H9 (cell line): ENCODE results near the gene SNRPB2. TPM values are rescaled to one million over a fixed set of nuclear protein-coding genes. Genes with fewer than 3 reads are reported as not detected.

Experiments
- DNase-seq: peaks from one replicate; pipeline ENCODE4 v3.0.0-alpha.2; 2017
- H2AFZ ChIP-seq: one replicate; pipeline ENCODE4 v1.6.1; 2013; ENCODE audit warnings: mild to moderate bottlenecking, low read length, control low read depth, moderate library complexity
- H2AK5ac ChIP-seq: 2 replicates; pipeline ENCODE4 v1.6.1; 2013; ENCODE audit warnings: low read length, control low read depth, mixed read lengths; ENCODE audit not compliant: insufficient read length
- H2BK120ac ChIP-seq: one replicate; pipeline ENCODE4 v1.6.1; 2013; ENCODE audit warnings: low read depth, mild to moderate bottlenecking, low read length, control low read depth, inconsistent platforms; ENCODE audit not compliant: poor library complexity, severe bottlenecking
- H2BK12ac ChIP-seq: 2 replicates; pipeline ENCODE4 v1.6.1; 2013; ENCODE audit warnings: low read length, control low read depth, mixed read lengths, low read depth; ENCODE audit not compliant: insufficient read length
- H2BK15ac ChIP-seq: 2 replicates; pipeline ENCODE4 v1.6.1; 2013; ENCODE audit warnings: low read depth, low read length, control low read depth
- H2BK20ac ChIP-seq: one replicate; pipeline ENCODE4 v1.6.1; 2013; ENCODE audit warnings: low read depth, mild to moderate bottlenecking, low read length, control low read depth, inconsistent platforms; ENCODE audit not compliant: poor library complexity, severe bottlenecking
- H2BK5ac ChIP-seq: 2 replicates; pipeline ENCODE4 v1.6.1; 2013; ENCODE audit warnings: low read length, control low read depth, mixed read lengths; ENCODE audit not compliant: insufficient read length
- H3K14ac ChIP-seq: 2 replicates; pipeline ENCODE4 v1.6.1; 2013; ENCODE audit warnings: low read length, control low read depth; ENCODE audit not compliant: insufficient read depth
- H3K18ac ChIP-seq: 2 replicates; pipeline ENCODE4 v1.6.1; 2013; ENCODE audit warnings: low read depth, mild to moderate bottlenecking, mixed read lengths, low read length, control low read depth; ENCODE audit not compliant: insufficient read length
- H3K23ac ChIP-seq: 2 replicates; pipeline ENCODE4 v1.6.1; 2013; ENCODE audit warnings: low read length, control low read depth, mixed read lengths, low read depth; ENCODE audit not compliant: insufficient read length
- H3K23me2 ChIP-seq: 2 replicates; pipeline ENCODE4 v1.6.1; 2013; ENCODE audit warnings: low read depth, mild to moderate bottlenecking, mixed read lengths, low read length, control low read depth; ENCODE audit not compliant: insufficient read length, poor library complexity, severe bottlenecking
- H3K27ac ChIP-seq: 2 replicates; pipeline ENCODE4 v1.5.1; 2013; ENCODE audit warnings: low read length, control low read depth, mixed read lengths, low read depth; ENCODE audit not compliant: insufficient read length
- H3K27me3 ChIP-seq: 2 replicates; pipeline ENCODE4 v1.6.1; 2013; ENCODE audit warnings: low read length, control low read depth, inconsistent platforms; ENCODE audit not compliant: insufficient read depth
- H3K4ac ChIP-seq: 2 replicates; pipeline ENCODE4 v1.6.1; 2013; ENCODE audit warnings: low read depth, mild to moderate bottlenecking, control low read depth, inconsistent platforms, low read length, moderate library complexity
- H3K4me1 ChIP-seq: 2 replicates; pipeline ENCODE4 v1.6.1; 2013; ENCODE audit warnings: low read length, control low read depth, inconsistent platforms; ENCODE audit not compliant: insufficient read depth
- H3K4me2 ChIP-seq: 2 replicates; pipeline ENCODE4 v1.6.1; 2013; ENCODE audit warnings: low read length, control low read depth, mixed read lengths; ENCODE audit not compliant: insufficient read length, insufficient read depth
- H3K56ac ChIP-seq: 2 replicates; pipeline ENCODE4 v1.6.1; 2013; ENCODE audit warnings: low read depth, mild to moderate bottlenecking, mixed read lengths, low read length, control low read depth; ENCODE audit not compliant: insufficient read length
- H3K79me1 ChIP-seq: 2 replicates; pipeline ENCODE4 v1.6.1; 2013; ENCODE audit warnings: low read depth, mild to moderate bottlenecking, moderate library complexity, low read length, control low read depth, inconsistent platforms; ENCODE audit not compliant: insufficient read depth, poor library complexity, severe bottlenecking
- H3K79me2 ChIP-seq: 2 replicates; pipeline ENCODE4 v1.6.1; 2013; ENCODE audit warnings: low read length, control low read depth, inconsistent platforms; ENCODE audit not compliant: insufficient read depth
- H3K9ac ChIP-seq: 2 replicates; pipeline ENCODE4 v1.6.1; 2013; ENCODE audit warnings: low read length, control low read depth, mixed read lengths; ENCODE audit not compliant: insufficient read length; ENCODE audit errors: extremely low read depth
- H3K9me3 ChIP-seq: one replicate; pipeline ENCODE4 v1.6.1; 2013; ENCODE audit warnings: low read depth, low read length, inconsistent platforms; ENCODE audit not compliant: control insufficient read depth
- H3T11ph ChIP-seq: one replicate; pipeline ENCODE4 v1.6.1; 2013; ENCODE audit warnings: mild to moderate bottlenecking, low read length, control low read depth, inconsistent platforms
- H4K20me1 ChIP-seq: one replicate; pipeline ENCODE4 v1.6.1; 2013; ENCODE audit not compliant: control insufficient read depth, insufficient read length, insufficient read depth
- H4K5ac ChIP-seq: 2 replicates; pipeline ENCODE4 v1.6.1; 2013; ENCODE audit warnings: low read depth, mild to moderate bottlenecking, mixed read lengths, low read length, control low read depth; ENCODE audit not compliant: insufficient read length
- H4K8ac ChIP-seq: replicated peaks from 2 replicates; pipeline ENCODE4 v1.6.1; 2013; ENCODE audit warnings: low read length, control low read depth, mixed read lengths, low read depth; ENCODE audit not compliant: insufficient read length
- H4K91ac ChIP-seq: 2 replicates; pipeline ENCODE4 v1.6.1; 2013; ENCODE audit warnings: low read depth, mild to moderate bottlenecking, moderate library complexity, mixed read lengths, low read length, control low read depth; ENCODE audit not compliant: insufficient read length
- H3K27ac Mint-ChIP-seq, 3 experiments: 2 replicates in 2 of 3; 3 replicates in 1 of 3; pipeline ENCODE4 v1.8.0; 2020 to 2021; ENCODE audit warnings: mixed read lengths in 3 of 3, mild to moderate bottlenecking in 1 of 3, moderate library complexity in 1 of 3
- H3K27me3 Mint-ChIP-seq: 2 replicates; pipeline ENCODE4 v1.8.0; 2021; ENCODE audit warnings: low read depth, mild to moderate bottlenecking, moderate library complexity, mixed read lengths
- H3K36me3 Mint-ChIP-seq, 3 experiments: 2 replicates in 2 of 3; 3 replicates in 1 of 3; pipeline ENCODE4 v1.8.0; 2020 to 2021; ENCODE audit warnings: low read depth in 3 of 3, mixed read lengths in 3 of 3; ENCODE audit not compliant: insufficient read depth in 1 of 3
- H3K4me1 Mint-ChIP-seq, 2 experiments: 2 replicates each; pipeline ENCODE4 v1.8.0; 2020; ENCODE audit warnings: mixed read lengths in 2 of 2
- H3K4me3 Mint-ChIP-seq, 2 experiments: 2 replicates in 1 of 2; 3 replicates in 1 of 2; pipeline ENCODE4 v1.8.0; 2020 to 2021; ENCODE audit warnings: mild to moderate bottlenecking in 2 of 2, mixed read lengths in 2 of 2, moderate library complexity in 1 of 2
- H3K9me3 Mint-ChIP-seq, 2 experiments: 2 replicates in 1 of 2; 3 replicates in 1 of 2; pipeline ENCODE4 v1.8.0; 2020; ENCODE audit warnings: mild to moderate bottlenecking in 2 of 2, mixed read lengths in 2 of 2, moderate library complexity in 1 of 2
- CTCF ChIP-seq: fragments of 200-600 bp; sonication (generic); conservative IDR thresholded peaks from 3 replicates; pipeline ENCODE4 v1.8.0; 2021; ENCODE audit warnings: antibody characterized with exemption, mild to moderate bottlenecking
- WGBS: extraction: QIAGEN DNeasy Blood & Tissue Kit; methylation state at CpG from one replicate; pipeline ENCODE4 v1.1.7; 2013; ENCODE audit warnings: missing lambda C conversion rate, low lambda C conversion rate, mixed read lengths; ENCODE audit not compliant: insufficient read length; ENCODE audit errors: extremely low coverage; 5-methylcytosine and 5-hydroxymethylcytosine counted together
- total RNA-seq: library from RNA; stranded (reverse); gene quantifications from 2 replicates; pipeline ENCODE4 v1.2.1, GENCODE V29; 2021

The SNRPB2 gene
- total RNA-seq, 1 experiment from 2014 or later, result 93.2 TPM

DNA sequence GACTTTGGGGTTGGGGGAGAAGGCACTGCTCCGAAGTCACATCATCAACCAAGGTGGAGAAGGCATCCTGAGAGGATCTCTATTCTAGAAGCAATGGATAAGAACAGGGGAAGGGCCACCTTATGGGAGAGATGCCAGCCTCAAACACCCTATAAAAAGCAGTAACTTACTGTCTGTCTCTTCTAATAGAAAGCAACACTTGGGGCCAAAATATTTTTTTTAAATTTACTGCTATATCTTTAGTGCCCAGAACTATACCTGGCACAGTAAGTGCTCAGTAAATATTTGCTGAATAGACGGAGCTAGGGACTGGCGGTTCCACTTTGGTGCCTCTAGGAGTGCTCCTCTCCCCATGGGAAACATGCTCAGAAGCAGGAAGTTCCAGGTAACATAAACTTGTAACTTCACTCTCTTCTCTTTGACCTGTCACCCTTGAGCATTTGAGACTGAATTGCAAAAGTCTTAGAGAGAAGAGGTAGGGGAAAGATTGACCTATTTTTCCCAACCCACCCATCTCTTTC lies 17.5 kb downstream of the SNRPB2 start:
- H4K91ac ChIP-seq, result no peak overlapping the region
- no peak overlapping the region for H3K4me2 ChIP-seq
- no peak overlapping the region for H4K8ac ChIP-seq
- H3K23me2 ChIP-seq, result no peaks in the 10 kb centered on the region
- no peaks in the 10 kb centered on the region; the same call in 1 of the 2 replicates for H3K4me1 ChIP-seq
- Mint-ChIP-seq H3K36me3 (no peaks in the 10 kb centered on the region; a peak in 1 of 7 replicates), H3K4me3 (no peak overlapping the region), H3K4me1 (peaks cover 4% of the 10 kb centered on the region in 2 experiments), H3K9me3 (no peaks in the 10 kb centered on the region; a peak in 1 of 5 replicates), H3K27me3 (no peaks in the 10 kb centered on the region; the same call in 1 of the 2 replicates), H3K27ac (no peak overlapping the region)
- no peak overlapping the region for H3K14ac ChIP-seq
- H2BK20ac ChIP-seq, result no peak overlapping the region
- H3K56ac ChIP-seq, result no peak overlapping the region
- DNase-seq, result peak; percentile 50
- H2AK5ac ChIP-seq, result no peak overlapping the region
- no peak overlapping the region for H3K27ac ChIP-seq
- no peak overlapping the region for H2BK12ac ChIP-seq
- H3K18ac ChIP-seq, result no peak overlapping the region
- no peak overlapping the region for H3K23ac ChIP-seq
- H2BK15ac ChIP-seq, result no peak overlapping the region
- no peak overlapping the region for H3K9ac ChIP-seq
- H2AFZ ChIP-seq, result no peak overlapping the region
- H3K4ac ChIP-seq, result no peak overlapping the region
- H4K5ac ChIP-seq, result no peak overlapping the region
- no CpG with 5 or more reads among the region's 3 CpGs for WGBS
- H2BK120ac ChIP-seq, result no peak overlapping the region
- no peaks in the 10 kb centered on the region for H3K79me1 ChIP-seq
- H3T11ph ChIP-seq, result no peak overlapping the region
- no peaks in the 10 kb centered on the region for H3K9me3 ChIP-seq
- no peak overlapping the region for H2BK5ac ChIP-seq
- H3K79me2 ChIP-seq, result no peaks in the 10 kb centered on the region
- peak; percentile 49; the same call in 2 of the 3 replicates for TF ChIP-seq CTCF
- H4K20me1 ChIP-seq, result no peaks in the 10 kb centered on the region
- H3K27me3 ChIP-seq, result no peaks in the 10 kb centered on the region
